GM19023 (cell line): Measurements from ENCODE around the gene EXD3.

ENCODE experiments used
- ATAC-seq: cut with Tn5 transposase; IDR thresholded peaks from one replicate; pipeline ENCODE4 v1.9.1; 2021; ENCODE audit warnings: mild to moderate bottlenecking, moderate library complexity; ENCODE audit not compliant: unreplicated experiment

The EXD3 gene

DNA sequence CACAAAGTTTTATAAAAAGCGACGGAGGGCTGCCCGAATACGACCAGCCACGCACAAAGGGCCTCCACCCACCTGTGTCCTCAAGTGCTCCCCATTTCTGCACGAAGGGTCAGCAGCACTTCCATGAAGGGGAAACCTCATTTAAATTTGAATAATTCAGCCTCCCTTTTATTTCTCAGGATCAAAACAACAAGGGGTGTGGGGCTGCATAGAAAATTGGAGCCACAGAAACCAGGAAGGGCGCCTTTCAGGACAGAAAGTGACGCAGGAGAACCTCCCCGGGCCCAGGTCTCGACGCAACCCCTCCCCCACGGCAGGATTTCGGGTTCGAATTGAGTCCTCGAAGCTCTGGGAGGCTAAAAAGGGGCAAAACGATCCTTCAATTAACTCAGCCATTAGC, 123.0 kb downstream of the EXD3 start:
- no peak for ATAC-seq

DNA sequence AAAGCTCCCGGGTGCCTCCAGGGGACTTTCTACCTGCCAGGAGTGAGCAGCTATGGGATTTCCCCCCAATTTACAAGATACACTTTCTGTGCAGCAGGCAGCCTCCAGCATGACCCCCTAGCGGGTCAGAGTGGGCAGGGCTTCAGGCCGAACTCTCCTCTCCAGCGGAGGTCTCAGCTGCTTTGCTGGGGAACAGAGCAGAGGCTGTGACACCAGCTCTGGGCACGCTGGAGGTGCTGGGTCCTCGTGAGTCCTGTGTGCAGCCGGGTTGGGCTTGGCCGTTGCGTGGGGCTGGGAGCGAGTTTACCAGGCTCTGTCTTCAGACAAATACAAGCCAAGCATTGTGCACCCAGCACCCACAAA, 123.8 kb downstream of the EXD3 start:
- no peak for ATAC-seq

DNA sequence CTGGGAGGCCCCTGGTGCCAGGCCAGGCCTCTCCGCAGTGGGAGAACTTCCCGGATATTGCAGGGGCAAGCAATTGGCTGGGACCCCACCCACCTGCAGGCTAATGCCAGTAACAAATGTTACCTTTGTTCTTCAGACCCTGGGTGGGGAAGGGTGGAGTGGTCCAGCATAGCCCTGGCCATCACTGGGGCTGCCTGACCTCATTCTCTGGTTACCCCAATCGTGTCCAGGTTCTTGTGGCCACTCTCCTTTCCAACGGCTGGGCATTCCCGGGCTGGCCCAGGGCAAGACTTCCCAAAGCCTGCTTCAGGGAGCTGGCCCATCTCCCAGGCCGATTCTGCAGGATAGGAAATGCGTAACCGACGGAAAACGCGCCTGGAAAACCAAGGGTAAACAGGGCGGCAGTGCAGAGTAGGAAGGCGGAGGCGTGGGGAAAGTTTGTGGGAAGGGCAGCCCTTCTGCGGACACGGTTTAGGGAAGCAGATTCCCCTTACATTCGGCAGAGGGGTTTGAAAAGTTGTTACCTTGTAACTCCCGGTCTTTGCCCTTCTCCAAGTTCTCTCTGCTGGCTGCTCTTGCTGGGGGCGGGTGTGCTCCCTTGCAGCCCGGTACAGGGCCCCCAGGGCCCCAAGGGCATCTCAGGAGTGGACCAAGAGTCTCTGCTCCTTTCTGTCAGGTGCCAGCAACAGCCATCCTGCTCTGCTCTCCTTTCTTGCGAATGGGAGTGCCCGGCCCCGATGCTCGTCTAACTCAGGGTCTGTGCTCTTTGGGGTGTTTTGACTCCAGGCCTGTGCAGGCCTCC, 124.4 kb downstream of the EXD3 start:
- ATAC-seq: no peak

DNA sequence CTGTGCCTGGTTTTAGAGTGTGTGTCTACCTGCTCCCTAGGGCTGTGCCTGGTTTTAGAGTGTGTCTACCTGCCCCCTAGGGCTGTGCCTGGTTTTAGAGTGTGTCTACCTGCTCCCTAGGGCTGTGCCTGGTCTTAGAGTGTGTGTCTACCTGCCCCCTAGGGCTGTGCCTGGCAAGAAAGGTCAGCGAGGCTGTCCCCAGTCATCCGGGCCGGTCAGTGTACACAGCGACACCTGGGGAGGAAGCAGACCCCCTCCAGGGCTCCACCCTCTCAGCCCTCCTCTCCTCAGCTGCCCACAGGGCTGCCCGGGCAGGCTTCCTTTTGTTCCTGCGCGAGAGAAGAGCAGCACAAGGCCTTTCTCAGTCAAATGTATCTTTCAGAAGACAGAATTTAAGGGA, 125.0 kb downstream of the EXD3 start:
- no peak for ATAC-seq

- ATAC-seq: no peak
Observed at GRCh38 chr9:137296670-137297664, 126.0 kb downstream of the EXD3 start.

DNA sequence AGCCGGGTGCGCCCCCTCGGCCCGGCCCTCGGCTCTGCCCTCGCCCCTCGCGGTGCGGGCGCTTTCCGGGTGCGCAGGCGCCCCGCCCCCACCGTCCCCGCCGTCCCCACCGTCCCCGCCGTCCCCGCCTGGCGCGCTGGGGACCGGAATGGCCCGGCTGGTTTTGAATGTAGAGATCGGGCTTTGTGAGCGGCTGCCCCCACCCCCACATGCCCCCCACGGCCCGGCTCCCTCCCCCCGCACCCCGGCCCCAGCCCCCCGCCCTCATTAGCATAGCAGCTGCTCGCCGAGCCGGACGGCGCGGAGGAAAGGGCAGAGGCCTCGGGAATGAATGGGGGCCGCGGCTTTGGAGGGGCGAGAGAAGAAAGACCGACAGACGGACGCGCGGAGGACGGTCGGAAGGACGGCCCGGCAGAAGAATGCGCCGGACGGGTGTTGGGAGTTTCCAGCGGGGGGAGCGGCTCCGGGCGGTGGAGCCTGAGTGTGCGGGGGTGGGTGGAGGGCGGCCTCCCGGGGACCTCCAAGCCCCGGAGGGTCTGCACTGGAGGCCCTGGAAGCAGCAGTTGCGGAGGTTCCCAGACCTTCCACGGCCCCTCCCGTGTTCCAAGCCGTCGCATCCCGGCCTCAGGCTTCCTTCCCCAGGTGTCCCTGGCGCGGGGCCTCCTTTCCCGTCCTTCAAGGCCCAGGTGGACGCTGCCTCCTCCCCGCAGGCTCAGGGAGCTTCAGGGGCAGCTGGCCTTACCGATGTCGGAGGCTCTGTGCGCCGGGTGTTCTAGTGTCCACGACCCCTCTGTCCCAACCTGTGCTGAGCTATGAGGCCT, 126.9 kb downstream of the EXD3 start:
- no peak for ATAC-seq

DNA sequence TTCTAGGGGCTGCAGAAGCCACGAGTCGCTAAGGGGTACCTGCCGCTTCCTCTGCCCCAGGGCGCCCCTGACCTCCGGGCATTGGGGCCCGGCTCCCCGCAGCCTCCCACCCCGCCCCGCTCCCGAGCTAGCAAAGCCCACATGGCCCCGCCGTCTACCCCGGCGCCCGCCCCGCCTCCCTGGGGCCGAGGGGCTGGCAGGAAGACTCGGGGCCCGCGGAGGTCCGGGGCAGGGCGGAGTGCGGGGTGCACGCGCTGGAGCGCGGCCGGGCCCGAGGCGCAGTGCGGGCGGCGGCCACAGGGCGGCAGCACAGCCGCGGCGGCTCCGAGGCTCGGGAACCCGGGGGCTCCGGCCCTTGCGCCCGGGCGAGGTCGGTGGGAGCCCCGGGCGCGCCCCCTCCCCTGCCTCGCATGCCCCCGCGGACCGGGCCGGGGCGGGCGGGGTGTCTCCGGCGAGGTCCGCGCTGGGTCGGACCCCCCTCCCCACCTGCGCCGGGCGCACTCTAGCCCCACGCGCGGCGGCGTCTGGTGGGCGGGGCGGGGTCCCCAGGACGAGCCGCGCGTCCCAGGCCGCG, 127.6 kb downstream of the EXD3 start:
- ATAC-seq: no peak

GRCh38 chr9:137294681-137295237, 128.2 kb downstream of the EXD3 start:
- ATAC-seq: no peak

GRCh38 chr9:137294091-137294680, 128.8 kb downstream of the EXD3 start:
- no peak for ATAC-seq

DNA sequence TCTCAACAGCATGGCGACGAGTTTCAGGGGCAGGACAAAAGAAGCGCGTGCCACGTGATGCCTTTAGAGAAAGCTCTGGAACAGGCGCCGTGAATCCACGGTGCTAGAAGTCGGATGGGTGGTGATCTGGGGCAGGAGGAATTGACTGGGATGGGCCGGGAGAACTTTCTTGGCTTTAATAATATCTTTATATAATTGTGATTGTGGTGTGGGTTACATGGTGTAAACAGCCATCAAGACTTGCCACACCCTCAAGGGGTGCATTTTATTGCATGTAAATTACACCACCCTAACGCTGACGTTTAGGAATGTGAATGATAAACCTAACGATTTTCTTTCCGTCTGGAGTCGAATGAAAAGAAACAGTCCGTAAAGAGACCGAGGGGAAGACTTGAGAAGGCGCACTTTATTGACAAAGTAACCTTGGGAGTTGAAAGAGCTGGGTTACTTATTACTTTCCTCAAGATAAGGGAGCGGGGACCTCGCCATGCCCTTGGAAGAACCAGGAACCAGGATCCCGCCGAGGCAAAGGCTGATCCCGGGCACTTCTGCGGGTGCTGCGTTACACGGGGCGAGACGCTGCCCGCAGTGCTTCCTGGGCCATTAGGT, 129.4 kb downstream of the EXD3 start:
- ATAC-seq: no peak

GRCh38 chr9:137293094-137293481, 129.9 kb downstream of the EXD3 start:
- no peak for ATAC-seq

- no peak for ATAC-seq
Observed at GRCh38 chr9:137286975-137287383, 136.0 kb downstream of the EXD3 start.

DNA sequence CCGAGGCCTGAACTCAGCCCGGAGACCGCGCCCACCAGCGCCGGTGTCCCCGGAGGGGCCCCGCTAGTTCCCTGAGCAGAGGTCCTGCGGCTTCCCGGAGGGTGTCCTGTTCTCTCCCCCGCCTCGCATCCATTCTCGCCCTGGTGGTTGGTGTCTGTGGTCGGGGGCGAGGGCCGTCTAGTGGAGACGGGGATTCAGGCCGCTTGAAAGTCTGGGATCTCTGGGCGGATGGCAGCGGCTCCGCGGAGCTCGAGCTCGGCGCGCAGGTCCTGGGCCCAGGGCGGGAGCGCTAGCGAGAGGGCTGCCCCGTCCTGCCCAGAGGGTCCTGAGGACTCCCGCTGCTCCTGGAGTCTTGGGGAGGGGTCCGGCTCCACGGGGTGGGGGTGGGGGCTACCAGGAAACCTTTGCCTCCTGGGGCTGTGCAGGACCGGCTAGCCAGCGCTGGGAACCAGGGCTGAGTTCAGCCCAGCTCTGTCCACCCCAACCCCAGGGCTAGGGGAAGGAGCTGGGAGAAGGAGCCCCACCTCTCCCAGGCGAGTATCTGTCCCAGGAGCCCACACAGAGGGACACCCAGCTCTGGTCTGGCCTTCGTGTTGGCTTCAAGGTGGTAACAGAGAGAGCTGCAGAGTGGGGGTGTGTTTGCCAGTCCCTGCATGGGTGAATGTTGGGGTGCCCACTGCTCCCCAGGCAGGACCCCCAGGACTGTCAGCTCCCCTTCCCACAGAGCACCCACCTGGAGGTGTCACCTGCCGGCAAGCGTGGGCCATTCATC, 141.4 kb downstream of the EXD3 start:
- ATAC-seq: no peak

- ATAC-seq: no peak
Observed at GRCh38 chr9:137280474-137281344, 142.3 kb downstream of the EXD3 start.

GRCh38 chr9:137279741-137280473, 143.1 kb downstream of the EXD3 start:
- ATAC-seq: no peak

- no peak for ATAC-seq
Observed at GRCh38 chr9:137278721-137279711, 143.9 kb downstream of the EXD3 start.
